Activated CD8-positive, alpha-beta memory T cell treated with anti-CD3 and anti-CD28 coated beads for 1 hour (primary cell): ENCODE measurements around the gene LRRC43.

Experiments
- DNase-seq, 2 donors: peaks; one replicate each; pipeline ENCODE4 v3.0.0-alpha.2; 2020; ENCODE audit warnings: low read depth in 1 of 2; ENCODE audit errors: extremely low read depth in 1 of 2

The LRRC43 gene

GRCh38 chr12:122182887-122183587, at the start of gene LRRC43:
LRRC43 (plus strand) TSS chr12:122183123; CDS start chr12:122183145, 22 bp downstream.
- no peak for DNase-seq

GRCh38 chr12:122133192-122133950, 49.6 kb upstream of the LRRC43 start:
- DNase-seq, result no peak

- no peak for DNase-seq
Observed at GRCh38 chr12:122135437-122136031, 47.4 kb upstream of the LRRC43 start.

GRCh38 chr12:122137229-122137628, 45.7 kb upstream of the LRRC43 start:
- DNase-seq, result no peak

GRCh38 chr12:122137681-122138080, 45.2 kb upstream of the LRRC43 start:
- no peak for DNase-seq

- no peak for DNase-seq
Observed at GRCh38 chr12:122138181-122138580, 44.7 kb upstream of the LRRC43 start.

GRCh38 chr12:122138616-122139015, 44.3 kb upstream of the LRRC43 start:
- DNase-seq, result no peak

GRCh38 chr12:122139266-122139665, 43.7 kb upstream of the LRRC43 start:
- DNase-seq, result no peak

GRCh38 chr12:122139941-122140340, 43.0 kb upstream of the LRRC43 start:
- DNase-seq, result no peak

GRCh38 chr12:122140467-122141257, 42.3 kb upstream of the LRRC43 start:
- no peak for DNase-seq

- no peak for DNase-seq
Observed at GRCh38 chr12:122141911-122142725, 40.8 kb upstream of the LRRC43 start.

GRCh38 chr12:122142857-122143256, 40.1 kb upstream of the LRRC43 start:
- no peak for DNase-seq

GRCh38 chr12:122144885-122145284, 38.0 kb upstream of the LRRC43 start:
- DNase-seq, result no peak

- DNase-seq, result no peak
Observed at GRCh38 chr12:122145505-122146330, 37.2 kb upstream of the LRRC43 start.

GRCh38 chr12:122147514-122148290, 35.2 kb upstream of the LRRC43 start:
- DNase-seq, result no peak

GRCh38 chr12:122148657-122149056, 34.3 kb upstream of the LRRC43 start:
- no peak for DNase-seq

- DNase-seq, result no peak
Observed at GRCh38 chr12:122150127-122150681, 32.7 kb upstream of the LRRC43 start.

GRCh38 chr12:122152754-122153153, 30.2 kb upstream of the LRRC43 start:
- no peak for DNase-seq
